Measurements from ENCODE around the gene RBMS3.

Gene RBMS3

DNA sequence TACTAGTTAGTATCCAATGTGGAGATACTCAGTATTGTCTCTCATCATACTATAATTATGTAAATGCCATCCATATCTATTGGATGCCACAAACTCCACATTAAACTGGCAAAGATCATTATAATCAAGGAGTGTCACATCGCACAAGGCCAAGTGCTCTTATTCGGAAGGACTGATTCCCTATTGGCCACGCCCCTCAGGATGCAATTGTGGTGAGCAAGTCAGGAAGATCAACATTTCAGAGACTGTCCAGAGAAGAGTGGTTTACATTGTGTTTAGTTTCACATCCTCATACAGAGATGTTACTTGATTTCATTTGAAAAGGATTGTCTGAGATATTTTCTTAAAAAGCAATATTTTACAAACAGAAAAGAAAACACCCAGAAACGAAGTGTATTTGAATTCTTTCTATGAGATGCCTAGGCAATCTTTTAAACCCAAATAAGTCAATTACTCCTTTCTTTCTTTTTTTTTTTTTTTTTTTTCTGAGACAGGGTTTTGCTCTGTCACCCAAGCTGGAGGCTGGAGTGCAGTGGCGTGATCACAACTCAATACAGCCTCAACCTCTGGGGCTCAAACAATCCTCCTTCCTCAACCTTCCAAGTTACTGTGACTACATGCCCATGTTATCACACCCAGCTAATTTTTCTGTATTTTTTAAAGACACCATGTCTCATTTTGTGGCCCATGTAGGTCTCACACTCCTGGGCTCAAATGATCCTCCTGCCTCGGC lies 369.1 kb downstream of the RBMS3 start:
- H3K27me3 Mint-ChIP-seq (ENCODE audit: low read depth): no peaks in the 10 kb centered on the region
- no peaks in the 10 kb centered on the region for H3K36me3 Mint-ChIP-seq (ENCODE audit: low read depth)
- H3K4me3 Mint-ChIP-seq: no peak overlapping the region
- no peaks in the 10 kb centered on the region for H3K4me1 Mint-ChIP-seq
- TF ChIP-seq CTCF (IDR thresholded peaks at IDR 0.05; ENCODE audit: unreplicated experiment in 3 of 3): no peak
- H3K9me3 Mint-ChIP-seq: no peaks in the 10 kb centered on the region
- no peak overlapping the region for H3K27ac Mint-ChIP-seq

- Mint-ChIP-seq H3K36me3 (ENCODE audit: low read depth) (no peaks in the 10 kb centered on the region), H3K9me3 (no peaks in the 10 kb centered on the region)
- no peak for TF ChIP-seq CTCF (IDR thresholded peaks at IDR 0.05; ENCODE audit: unreplicated experiment in 3 of 3)
Measured at GRCh38 chr3:29653680-29654079, 372.8 kb downstream of the RBMS3 start.

DNA sequence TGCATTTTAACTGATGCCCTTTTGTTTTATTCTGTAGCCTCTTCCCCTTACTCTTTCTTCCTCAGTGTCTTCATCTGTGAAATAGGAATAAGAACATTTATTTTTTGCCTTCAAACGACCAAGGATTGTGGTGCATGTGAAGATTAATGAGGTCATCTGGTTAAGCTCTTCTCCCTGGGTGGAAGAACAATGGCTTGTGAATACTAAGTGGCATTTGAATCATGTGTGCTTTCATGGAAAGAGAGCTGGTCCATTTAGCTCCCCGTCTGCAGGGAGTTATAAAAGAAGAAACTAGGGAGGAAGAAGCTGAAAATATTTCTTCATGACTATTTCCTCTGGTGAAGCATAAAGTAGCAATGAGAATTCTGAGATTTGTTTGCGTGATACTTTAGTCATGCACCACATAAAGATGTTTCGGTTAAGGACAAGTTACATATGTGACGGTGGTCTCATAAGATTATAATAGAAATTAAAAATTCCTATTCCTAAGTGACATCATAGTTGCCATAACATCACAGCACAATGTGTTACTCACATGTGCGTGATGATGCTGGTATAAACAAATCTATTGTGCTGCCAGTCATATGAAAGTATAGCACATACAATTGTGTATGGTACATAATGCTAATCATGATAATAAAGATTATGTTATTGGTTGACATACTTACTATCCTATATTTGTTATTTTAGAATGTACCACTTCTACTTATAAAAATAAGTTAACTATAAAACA lies 374.3 kb downstream of the RBMS3 start:
- Mint-ChIP-seq H3K4me1 (no peaks in the 10 kb centered on the region), H3K9me3 (no peaks in the 10 kb centered on the region), H3K27me3 (ENCODE audit: low read depth) (no peaks in the 10 kb centered on the region), H3K4me3 (no peak overlapping the region), H3K36me3 (ENCODE audit: low read depth) (no peaks in the 10 kb centered on the region), H3K27ac (no peak overlapping the region)
- no peak for TF ChIP-seq CTCF (IDR thresholded peaks at IDR 0.05; ENCODE audit: unreplicated experiment in 3 of 3)

More at GRCh38 chr3:29653680-29654079, 372.8 kb downstream of the RBMS3 start:
- Mint-ChIP-seq H3K4me1 (no peaks in the 10 kb centered on the region), H3K27me3 (ENCODE audit: low read depth) (no peaks in the 10 kb centered on the region), H3K27ac (no peak overlapping the region), H3K4me3 (no peak overlapping the region)

GRCh38 chr3:29665688-29666087 lies 384.8 kb downstream of the RBMS3 start:
- Mint-ChIP-seq H3K36me3 (ENCODE audit: low read depth) (no peaks in the 10 kb centered on the region), H3K9me3 (peaks cover 3% of the 10 kb centered on the region), H3K4me3 (no peak overlapping the region), H3K27me3 (ENCODE audit: low read depth) (no peaks in the 10 kb centered on the region), H3K4me1 (no peaks in the 10 kb centered on the region), H3K27ac (no peak overlapping the region)
- TF ChIP-seq CTCF (IDR thresholded peaks at IDR 0.05; ENCODE audit: unreplicated experiment in 3 of 3): no peak

GRCh38 chr3:29668233-29668632 lies 387.4 kb downstream of the RBMS3 start:
- H3K36me3 Mint-ChIP-seq (ENCODE audit: low read depth): peaks cover 5% of the 10 kb centered on the region
- no peaks in the 10 kb centered on the region for H3K27me3 Mint-ChIP-seq (ENCODE audit: low read depth)
- no peak for TF ChIP-seq CTCF (IDR thresholded peaks at IDR 0.05; ENCODE audit: unreplicated experiment in 3 of 3)
- H3K4me3 Mint-ChIP-seq: no peak overlapping the region
- no peaks in the 10 kb centered on the region for H3K4me1 Mint-ChIP-seq
- no peak overlapping the region for H3K27ac Mint-ChIP-seq
- peaks cover 17% of the 10 kb centered on the region for H3K9me3 Mint-ChIP-seq
